ENCODE results near the gene CRTAP. TPM values are rescaled to one million over a fixed set of nuclear protein-coding genes. Genes with fewer than 3 reads are reported as not detected.
A peak's percentile ranks its signal among the peaks of the same experiment; 100 is the strongest.
"Not testable (repeated sequence)": the region's sequence is repeated elsewhere in the genome, so short reads cannot be mapped to it uniquely, and the experiment has no call there.

CRTAP gene
- total RNA-seq, 2 donors from 2014 or later = 44.0 to 62.1 TPM

GRCh38 chr3:33132019-33132360 is 18.2 kb downstream of the CRTAP start:
- Mint-ChIP-seq H3K27me3 (ENCODE audit: low read depth) (no peaks in the 10 kb centered on the region), H3K27ac (no peak overlapping the region), H3K4me3 (no peak overlapping the region), H3K4me1 (ENCODE audit: low read depth) (no peaks in the 10 kb centered on the region), H3K36me3 (ENCODE audit: insufficient read depth in 2 of 2) (no peaks in the 10 kb centered on the region), H3K9me3 (no peaks in the 10 kb centered on the region)
- DNase-seq (no peak), ATAC-seq (replicated peaks in 1 of 2) (no peak)

- DNase-seq = no peak
- no peaks in the 10 kb centered on the region for H3K4me1 Mint-ChIP-seq (ENCODE audit: low read depth)
- H3K9me3 Mint-ChIP-seq = no peaks in the 10 kb centered on the region
- no peak overlapping the region for H3K27ac Mint-ChIP-seq
- peak; percentile 31 to 38 for ATAC-seq (replicated peaks in 1 of 2)
- no peaks in the 10 kb centered on the region for H3K36me3 Mint-ChIP-seq (ENCODE audit: insufficient read depth in 2 of 2)
- H3K4me3 Mint-ChIP-seq = no peak overlapping the region
- H3K27me3 Mint-ChIP-seq (ENCODE audit: low read depth) = no peaks in the 10 kb centered on the region
These were observed 20.3 kb downstream of the CRTAP start for GRCh38 chr3:33134026-33134625.

GRCh38 chr3:33137691-33138090 is 23.9 kb downstream of the CRTAP start:
- H3K36me3 Mint-ChIP-seq (ENCODE audit: insufficient read depth in 2 of 2) = no peaks in the 10 kb centered on the region
- no peaks in the 10 kb centered on the region for H3K9me3 Mint-ChIP-seq
- H3K27ac Mint-ChIP-seq = no peak overlapping the region
- H3K4me1 Mint-ChIP-seq (ENCODE audit: low read depth) = no peaks in the 10 kb centered on the region
- no peak for DNase-seq
- no peaks in the 10 kb centered on the region for H3K27me3 Mint-ChIP-seq (ENCODE audit: low read depth)
- no peak for ATAC-seq (replicated peaks in 1 of 2)
- H3K4me3 Mint-ChIP-seq = no peak overlapping the region

GRCh38 chr3:33139006-33139623 is 25.3 kb downstream of the CRTAP start:
- not testable (repeated sequence) for H3K36me3 Mint-ChIP-seq (ENCODE audit: insufficient read depth in 2 of 2); DNase-seq; H3K27ac Mint-ChIP-seq; ATAC-seq (replicated peaks in 1 of 2); H3K4me3 Mint-ChIP-seq; H3K4me1 Mint-ChIP-seq (ENCODE audit: low read depth); H3K9me3 Mint-ChIP-seq; H3K27me3 Mint-ChIP-seq (ENCODE audit: low read depth)

- Mint-ChIP-seq H3K27ac (no peak overlapping the region), H3K4me1 (ENCODE audit: low read depth) (no peaks in the 10 kb centered on the region), H3K36me3 (ENCODE audit: insufficient read depth in 2 of 2) (peaks cover 0 to 2% of the 10 kb centered on the region in 2 donors), H3K9me3 (no peaks in the 10 kb centered on the region), H3K27me3 (ENCODE audit: low read depth) (no peaks in the 10 kb centered on the region), H3K4me3 (no peak overlapping the region)
- ATAC-seq (replicated peaks in 1 of 2) (no peak), DNase-seq (no peak)
These were observed 26.2 kb downstream of the CRTAP start for GRCh38 chr3:33139996-33140395.

- no peak overlapping the region for H3K4me3 Mint-ChIP-seq
These were observed 27.2 kb downstream of the CRTAP start for GRCh38 chr3:33141006-33141405.

GRCh38 chr3:33144433-33144832 is 30.6 kb downstream of the CRTAP start:
- Mint-ChIP-seq H3K27ac (no peak overlapping the region), H3K4me3 (no peak overlapping the region), H3K36me3 (ENCODE audit: insufficient read depth in 2 of 2) (peaks cover 0 to 2% of the 10 kb centered on the region in 2 donors), H3K27me3 (ENCODE audit: low read depth) (no peaks in the 10 kb centered on the region), H3K4me1 (ENCODE audit: low read depth) (no peaks in the 10 kb centered on the region), H3K9me3 (no peaks in the 10 kb centered on the region)
- DNase-seq = peak; percentile 22 to 39
- no peak for ATAC-seq (replicated peaks in 1 of 2)

More at GRCh38 chr3:33141006-33141405, 27.2 kb downstream of the CRTAP start:
- DNase-seq (no peak), ATAC-seq (replicated peaks in 1 of 2) (no peak)
- H3K36me3 Mint-ChIP-seq (ENCODE audit: insufficient read depth in 2 of 2) = peaks cover 0 to 2% of the 10 kb centered on the region in 2 donors
- no peak overlapping the region for H3K27ac Mint-ChIP-seq
- no peaks in the 10 kb centered on the region for H3K27me3 Mint-ChIP-seq (ENCODE audit: low read depth)
- H3K4me1 Mint-ChIP-seq (ENCODE audit: low read depth) = no peaks in the 10 kb centered on the region
- H3K9me3 Mint-ChIP-seq = no peaks in the 10 kb centered on the region

- Mint-ChIP-seq H3K4me1 (ENCODE audit: low read depth) (no peaks in the 10 kb centered on the region), H3K9me3 (no peaks in the 10 kb centered on the region), H3K4me3 (no peak overlapping the region), H3K36me3 (ENCODE audit: insufficient read depth in 2 of 2) (peaks cover 0 to 2% of the 10 kb centered on the region in 2 donors), H3K27ac (no peak overlapping the region), H3K27me3 (ENCODE audit: low read depth) (no peaks in the 10 kb centered on the region)
- ATAC-seq (replicated peaks in 1 of 2) (no peak), DNase-seq (no peak)
These were observed 31.5 kb downstream of the CRTAP start for GRCh38 chr3:33145221-33145900.

- Mint-ChIP-seq H3K36me3 (ENCODE audit: insufficient read depth in 2 of 2) (peaks cover 0 to 2% of the 10 kb centered on the region in 2 donors), H3K4me3 (no peak overlapping the region), H3K27ac (no peak overlapping the region), H3K27me3 (ENCODE audit: low read depth) (peaks cover under 1% of the 10 kb centered on the region), H3K9me3 (no peaks in the 10 kb centered on the region), H3K4me1 (ENCODE audit: low read depth) (no peaks in the 10 kb centered on the region)
- ATAC-seq (replicated peaks in 1 of 2) (no peak), DNase-seq (no peak)
These were observed 32.2 kb downstream of the CRTAP start for GRCh38 chr3:33145901-33146580.

- DNase-seq (no peak), ATAC-seq (replicated peaks in 1 of 2) (no peak)
- Mint-ChIP-seq H3K9me3 (no peaks in the 10 kb centered on the region), H3K36me3 (ENCODE audit: insufficient read depth in 2 of 2) (peaks cover 0 to 2% of the 10 kb centered on the region in 2 donors), H3K4me3 (no peak overlapping the region), H3K4me1 (ENCODE audit: low read depth) (no peaks in the 10 kb centered on the region), H3K27ac (no peak overlapping the region), H3K27me3 (ENCODE audit: low read depth) (peaks cover 10% of the 10 kb centered on the region)
These were observed 33.1 kb downstream of the CRTAP start for GRCh38 chr3:33146791-33147445.

GRCh38 chr3:33149342-33149741 is 35.5 kb downstream of the CRTAP start:
- no peaks in the 10 kb centered on the region for H3K36me3 Mint-ChIP-seq (ENCODE audit: insufficient read depth in 2 of 2)
- no peaks in the 10 kb centered on the region for H3K4me1 Mint-ChIP-seq (ENCODE audit: low read depth)
- peaks cover 25% of the 10 kb centered on the region for H3K27me3 Mint-ChIP-seq (ENCODE audit: low read depth)
- H3K27ac Mint-ChIP-seq = no peak overlapping the region
- DNase-seq (no peak), ATAC-seq (replicated peaks in 1 of 2) (no peak)
- no peak overlapping the region for H3K4me3 Mint-ChIP-seq
- no peaks in the 10 kb centered on the region for H3K9me3 Mint-ChIP-seq

GRCh38 chr3:33152363-33153360 is 38.8 kb downstream of the CRTAP start:
- H3K9me3 Mint-ChIP-seq = no peaks in the 10 kb centered on the region

More at GRCh38 chr3:33152363-33153360, 38.8 kb downstream of the CRTAP start:
- Mint-ChIP-seq H3K36me3 (ENCODE audit: insufficient read depth in 2 of 2) (no peaks in the 10 kb centered on the region), H3K4me1 (ENCODE audit: low read depth) (no peaks in the 10 kb centered on the region), H3K4me3 (no peak overlapping the region), H3K27ac (no peak overlapping the region), H3K27me3 (ENCODE audit: low read depth) (peaks cover 25% of the 10 kb centered on the region)
- ATAC-seq (replicated peaks in 1 of 2) (no peak), DNase-seq (no peak)
